GM12878 (cell line): Measurements from ENCODE around the gene CCDC159. TPM values are rescaled to one million over a fixed set of nuclear protein-coding genes. Genes with fewer than 3 reads are reported as not detected.

Experiments used
- CHD1 ChIP-seq: IDR thresholded peaks from 2 replicates; pipeline ENCODE4 v1.6.1; 2012; ENCODE audit warnings: low read depth, low read length, improper control_type of control experiment
- HCFC1 ChIP-seq: fragments of 150-350 bp; IDR thresholded peaks from 2 replicates; pipeline ENCODE4 v1.6.1; 2014; ENCODE audit warnings: low read length
- IKZF1 ChIP-seq: fragments of 450-650 bp; conservative IDR thresholded peaks from 2 replicates; pipeline ENCODE4 v1.6.1; 2017; ENCODE audit warnings: antibody characterized with exemption, mild to moderate bottlenecking
- NR2F1 ChIP-seq: fragments of 450-650 bp; conservative IDR thresholded peaks from 2 replicates; pipeline ENCODE4 v1.6.1; 2017; ENCODE audit warnings: mild to moderate bottlenecking
- POLR2AphosphoS2 ChIP-seq: IDR thresholded peaks from 2 replicates; pipeline ENCODE4 v1.6.1; 2011; ENCODE audit warnings: low read depth, mild to moderate bottlenecking, low read length, improper control_type of control experiment, moderate library complexity
- TCF3 ChIP-seq: IDR thresholded peaks from 2 replicates; pipeline ENCODE4 v1.6.1; 2012; ENCODE audit warnings: low read depth, mild to moderate bottlenecking, low read length, borderline replicate concordance; ENCODE audit not compliant: insufficient read depth
- polyA plus RNA-seq, 11 experiments: library from polyadenylated mRNA; depleted of rRNA in 4 of 11; unstranded in 6 of 11; stranded (reverse) in 5 of 11; fragments of >200 nt; fragmentation: Nextera tagmentation in 4 of 11; fragmentation: Illumina TruSeq in 1 of 11; extraction: Ambion mirVana in 4 of 11; extraction: Trizol in 1 of 11; gene quantifications; 1 replicate in 1 of 11; 2 replicates in 10 of 11; pipeline versions ENCODE4 v1.2.1 to v1.2.3, GENCODE V29; 2011 to 2016; ENCODE audit warnings: inconsistent platforms in 2 of 11, missing spikeins in 2 of 11, low read depth in 1 of 11
- total RNA-seq, 4 experiments: library from RNA; depleted of rRNA in 3 of 4; stranded (reverse); fragments of >200 nt in 3 of 4; fragmentation: Illumina TruSeq in 1 of 4; extraction: Trizol in 1 of 4; gene quantifications; 2 replicates each; pipeline versions ENCODE4 v1.2.1 to v1.2.3, GENCODE V29; 2013 to 2021
- TF ChIP-seq, protein P1 (sequence below): IDR thresholded peaks from 2 replicates; pipeline ENCODE4 v1.6.1; 2011; ENCODE audit warnings: borderline replicate concordance, low read depth, mild to moderate bottlenecking, moderate library complexity, low read length; ENCODE audit not compliant: insufficient read depth, poor library complexity, severe bottlenecking
- TF ChIP-seq, protein P2 (sequence below): fragments of 450-650 bp; formaldehyde crosslinking; IDR thresholded peaks from 2 replicates; pipeline ENCODE4 v1.4.0; 2022; ENCODE audit warnings: mild to moderate bottlenecking, moderate library complexity
- TF ChIP-seq, protein P3 (sequence below): fragments of 450-650 bp; IDR thresholded peaks from 2 replicates; pipeline ENCODE4 v1.6.1; 2016; ENCODE audit warnings: mild to moderate bottlenecking, moderate library complexity, borderline replicate concordance
- TF ChIP-seq, protein P4 (sequence below): IDR thresholded peaks from 2 replicates; pipeline ENCODE4 v1.6.1; 2012; ENCODE audit warnings: mild to moderate bottlenecking, low read depth, low read length

The CCDC159 gene
- total and polyA plus RNA-seq, 10 of the 15 experiments (the other 5 are each of a cell fraction or from before 2014, with no cell fraction given): 0.61 to 14.7 (median 10.1) TPM

DNA sequence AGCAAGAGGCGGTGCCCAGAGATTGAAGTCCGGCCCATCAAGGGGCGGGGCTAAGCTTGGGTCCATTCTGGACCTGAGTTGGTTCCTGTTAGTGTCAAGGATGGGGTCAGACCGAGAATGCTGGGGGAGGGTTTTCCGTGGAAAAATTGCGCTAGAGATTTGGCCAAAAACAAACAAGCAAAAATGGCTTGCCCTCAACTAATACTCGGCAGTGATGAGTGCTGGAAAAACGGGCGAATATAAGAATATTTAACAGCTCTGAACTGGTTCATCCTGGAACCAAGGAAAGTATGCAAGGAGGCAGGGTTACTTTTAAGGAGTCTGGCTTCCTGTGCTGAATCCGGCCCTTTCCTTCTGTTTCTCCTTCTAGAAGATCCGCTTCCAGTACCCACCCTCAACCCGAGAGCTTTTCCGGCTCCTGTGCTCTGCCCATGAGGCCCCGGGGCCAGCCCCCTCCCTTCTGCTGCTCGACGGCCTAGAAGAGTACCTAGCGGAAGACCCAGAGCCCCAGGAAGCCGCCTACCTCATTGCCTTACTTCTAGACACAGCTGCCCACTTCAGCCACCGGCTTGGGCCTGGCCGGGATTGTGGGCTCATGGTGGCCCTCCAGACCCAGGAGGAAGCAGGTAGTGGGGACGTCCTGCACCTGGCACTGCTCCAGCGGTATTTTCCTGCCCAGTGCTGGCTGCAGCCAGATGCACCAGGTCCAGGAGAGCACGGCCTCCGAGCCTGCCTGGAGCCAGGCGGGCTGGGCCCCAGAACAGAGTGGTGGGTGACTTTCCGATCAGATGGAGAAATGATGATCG is 29.0 kb downstream of the CCDC159 start (continued):
- TF ChIP-seq, protein P1, sequence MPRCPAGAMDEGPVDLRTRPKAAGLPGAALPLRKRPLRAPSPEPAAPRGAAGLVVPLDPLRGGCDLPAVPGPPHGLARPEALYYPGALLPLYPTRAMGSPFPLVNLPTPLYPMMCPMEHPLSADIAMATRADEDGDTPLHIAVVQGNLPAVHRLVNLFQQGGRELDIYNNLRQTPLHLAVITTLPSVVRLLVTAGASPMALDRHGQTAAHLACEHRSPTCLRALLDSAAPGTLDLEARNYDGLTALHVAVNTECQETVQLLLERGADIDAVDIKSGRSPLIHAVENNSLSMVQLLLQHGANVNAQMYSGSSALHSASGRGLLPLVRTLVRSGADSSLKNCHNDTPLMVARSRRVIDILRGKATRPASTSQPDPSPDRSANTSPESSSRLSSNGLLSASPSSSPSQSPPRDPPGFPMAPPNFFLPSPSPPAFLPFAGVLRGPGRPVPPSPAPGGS: no peak
- TF ChIP-seq, protein P2, sequence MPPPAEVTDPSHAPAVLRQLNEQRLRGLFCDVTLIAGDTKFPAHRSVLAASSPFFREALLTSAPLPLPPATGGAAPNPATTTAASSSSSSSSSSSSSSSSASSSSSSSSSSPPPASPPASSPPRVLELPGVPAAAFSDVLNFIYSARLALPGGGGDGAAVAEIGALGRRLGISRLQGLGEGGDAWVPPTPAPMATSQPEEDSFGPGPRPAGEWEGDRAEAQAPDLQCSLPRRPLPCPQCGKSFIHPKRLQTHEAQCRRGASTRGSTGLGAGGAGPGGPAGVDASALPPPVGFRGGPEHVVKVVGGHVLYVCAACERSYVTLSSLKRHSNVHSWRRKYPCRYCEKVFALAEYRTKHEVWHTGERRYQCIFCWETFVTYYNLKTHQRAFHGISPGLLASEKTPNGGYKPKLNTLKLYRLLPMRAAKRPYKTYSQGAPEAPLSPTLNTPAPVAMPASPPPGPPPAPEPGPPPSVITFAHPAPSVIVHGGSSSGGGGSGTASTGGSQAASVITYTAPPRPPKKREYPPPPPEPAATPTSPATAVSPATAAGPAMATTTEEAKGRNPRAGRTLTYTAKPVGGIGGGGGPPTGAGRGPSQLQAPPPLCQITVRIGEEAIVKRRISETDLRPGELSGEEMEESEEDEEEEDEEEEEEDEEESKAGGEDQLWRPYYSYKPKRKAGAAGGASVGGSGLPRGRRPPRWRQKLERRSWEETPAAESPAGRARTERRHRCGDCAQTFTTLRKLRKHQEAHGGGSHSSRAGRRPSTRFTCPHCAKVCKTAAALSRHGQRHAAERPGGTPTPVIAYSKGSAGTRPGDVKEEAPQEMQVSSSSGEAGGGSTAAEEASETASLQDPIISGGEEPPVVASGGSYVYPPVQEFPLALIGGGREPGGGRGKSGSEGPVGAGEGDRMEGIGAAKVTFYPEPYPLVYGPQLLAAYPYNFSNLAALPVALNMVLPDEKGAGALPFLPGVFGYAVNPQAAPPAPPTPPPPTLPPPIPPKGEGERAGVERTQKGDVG: no peak
- peak; percentile 85; the same call in 1 of the 2 replicates for TF ChIP-seq POLR2AphosphoS2
- peak; percentile 55; the same call in 1 of the 2 replicates for TF ChIP-seq CHD1
- no peak for TF ChIP-seq HCFC1
- TF ChIP-seq IKZF1: peak; percentile 24
- TF ChIP-seq, protein P3, sequence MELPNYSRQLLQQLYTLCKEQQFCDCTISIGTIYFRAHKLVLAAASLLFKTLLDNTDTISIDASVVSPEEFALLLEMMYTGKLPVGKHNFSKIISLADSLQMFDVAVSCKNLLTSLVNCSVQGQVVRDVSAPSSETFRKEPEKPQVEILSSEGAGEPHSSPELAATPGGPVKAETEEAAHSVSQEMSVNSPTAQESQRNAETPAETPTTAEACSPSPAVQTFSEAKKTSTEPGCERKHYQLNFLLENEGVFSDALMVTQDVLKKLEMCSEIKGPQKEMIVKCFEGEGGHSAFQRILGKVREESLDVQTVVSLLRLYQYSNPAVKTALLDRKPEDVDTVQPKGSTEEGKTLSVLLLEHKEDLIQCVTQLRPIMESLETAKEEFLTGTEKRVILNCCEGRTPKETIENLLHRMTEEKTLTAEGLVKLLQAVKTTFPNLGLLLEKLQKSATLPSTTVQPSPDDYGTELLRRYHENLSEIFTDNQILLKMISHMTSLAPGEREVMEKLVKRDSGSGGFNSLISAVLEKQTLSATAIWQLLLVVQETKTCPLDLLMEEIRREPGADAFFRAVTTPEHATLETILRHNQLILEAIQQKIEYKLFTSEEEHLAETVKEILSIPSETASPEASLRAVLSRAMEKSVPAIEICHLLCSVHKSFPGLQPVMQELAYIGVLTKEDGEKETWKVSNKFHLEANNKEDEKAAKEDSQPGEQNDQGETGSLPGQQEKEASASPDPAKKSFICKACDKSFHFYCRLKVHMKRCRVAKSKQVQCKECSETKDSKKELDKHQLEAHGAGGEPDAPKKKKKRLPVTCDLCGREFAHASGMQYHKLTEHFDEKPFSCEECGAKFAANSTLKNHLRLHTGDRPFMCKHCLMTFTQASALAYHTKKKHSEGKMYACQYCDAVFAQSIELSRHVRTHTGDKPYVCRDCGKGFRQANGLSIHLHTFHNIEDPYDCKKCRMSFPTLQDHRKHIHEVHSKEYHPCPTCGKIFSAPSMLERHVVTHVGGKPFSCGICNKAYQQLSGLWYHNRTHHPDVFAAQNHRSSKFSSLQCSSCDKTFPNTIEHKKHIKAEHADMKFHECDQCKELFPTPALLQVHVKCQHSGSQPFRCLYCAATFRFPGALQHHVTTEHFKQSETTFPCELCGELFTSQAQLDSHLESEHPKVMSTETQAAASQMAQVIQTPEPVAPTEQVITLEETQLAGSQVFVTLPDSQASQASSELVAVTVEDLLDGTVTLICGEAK: no peak
- TF ChIP-seq, protein P4, sequence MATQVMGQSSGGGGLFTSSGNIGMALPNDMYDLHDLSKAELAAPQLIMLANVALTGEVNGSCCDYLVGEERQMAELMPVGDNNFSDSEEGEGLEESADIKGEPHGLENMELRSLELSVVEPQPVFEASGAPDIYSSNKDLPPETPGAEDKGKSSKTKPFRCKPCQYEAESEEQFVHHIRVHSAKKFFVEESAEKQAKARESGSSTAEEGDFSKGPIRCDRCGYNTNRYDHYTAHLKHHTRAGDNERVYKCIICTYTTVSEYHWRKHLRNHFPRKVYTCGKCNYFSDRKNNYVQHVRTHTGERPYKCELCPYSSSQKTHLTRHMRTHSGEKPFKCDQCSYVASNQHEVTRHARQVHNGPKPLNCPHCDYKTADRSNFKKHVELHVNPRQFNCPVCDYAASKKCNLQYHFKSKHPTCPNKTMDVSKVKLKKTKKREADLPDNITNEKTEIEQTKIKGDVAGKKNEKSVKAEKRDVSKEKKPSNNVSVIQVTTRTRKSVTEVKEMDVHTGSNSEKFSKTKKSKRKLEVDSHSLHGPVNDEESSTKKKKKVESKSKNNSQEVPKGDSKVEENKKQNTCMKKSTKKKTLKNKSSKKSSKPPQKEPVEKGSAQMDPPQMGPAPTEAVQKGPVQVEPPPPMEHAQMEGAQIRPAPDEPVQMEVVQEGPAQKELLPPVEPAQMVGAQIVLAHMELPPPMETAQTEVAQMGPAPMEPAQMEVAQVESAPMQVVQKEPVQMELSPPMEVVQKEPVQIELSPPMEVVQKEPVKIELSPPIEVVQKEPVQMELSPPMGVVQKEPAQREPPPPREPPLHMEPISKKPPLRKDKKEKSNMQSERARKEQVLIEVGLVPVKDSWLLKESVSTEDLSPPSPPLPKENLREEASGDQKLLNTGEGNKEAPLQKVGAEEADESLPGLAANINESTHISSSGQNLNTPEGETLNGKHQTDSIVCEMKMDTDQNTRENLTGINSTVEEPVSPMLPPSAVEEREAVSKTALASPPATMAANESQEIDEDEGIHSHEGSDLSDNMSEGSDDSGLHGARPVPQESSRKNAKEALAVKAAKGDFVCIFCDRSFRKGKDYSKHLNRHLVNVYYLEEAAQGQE: 0 out of 2 replicates have a peak, but pooled peaks have one; percentile 4
- TF ChIP-seq TCF3: no peak
- TF ChIP-seq NR2F1: peak; percentile 84
